Islet precursor cell (in vitro differentiated cells): ENCODE data around the gene MID1.

Experiments used
- DNase-seq: peaks from one replicate; pipeline ENCODE4 v3.0.0-alpha.2; 2018

MID1 gene

DNA sequence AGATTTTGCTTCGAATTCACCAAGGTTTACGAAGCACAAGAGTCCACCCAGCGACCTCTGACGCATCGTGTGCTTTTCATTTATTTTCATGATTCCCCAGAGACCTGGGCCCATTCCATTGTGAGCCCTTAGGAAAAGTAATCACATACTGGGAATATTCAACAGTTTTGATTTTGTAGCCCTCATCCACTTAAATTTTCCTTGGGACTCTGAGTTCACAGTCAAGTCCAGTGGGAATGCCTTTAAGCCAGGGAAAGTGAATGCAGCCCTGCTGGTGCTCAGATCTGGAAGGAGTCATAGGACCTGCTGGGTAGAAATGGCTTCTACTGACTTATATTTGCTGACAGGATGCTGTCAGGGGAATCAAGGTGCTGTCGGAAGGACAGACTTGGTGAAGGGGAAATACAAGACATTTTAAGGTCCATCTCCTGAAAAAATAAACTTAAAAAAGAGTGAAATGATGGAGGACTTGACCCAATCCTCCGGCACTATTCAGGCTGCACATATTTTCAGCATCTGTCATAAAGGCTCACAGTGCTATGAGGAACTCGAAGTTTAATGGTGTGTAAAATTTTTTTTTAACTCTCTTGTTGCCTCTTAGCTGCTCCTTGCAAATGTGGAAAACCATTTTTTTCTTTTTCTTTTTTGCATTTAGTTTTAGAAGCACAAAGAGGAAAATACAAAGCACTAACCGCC lies 204.9 kb downstream of the MID1 start:
- no peak for DNase-seq

DNA sequence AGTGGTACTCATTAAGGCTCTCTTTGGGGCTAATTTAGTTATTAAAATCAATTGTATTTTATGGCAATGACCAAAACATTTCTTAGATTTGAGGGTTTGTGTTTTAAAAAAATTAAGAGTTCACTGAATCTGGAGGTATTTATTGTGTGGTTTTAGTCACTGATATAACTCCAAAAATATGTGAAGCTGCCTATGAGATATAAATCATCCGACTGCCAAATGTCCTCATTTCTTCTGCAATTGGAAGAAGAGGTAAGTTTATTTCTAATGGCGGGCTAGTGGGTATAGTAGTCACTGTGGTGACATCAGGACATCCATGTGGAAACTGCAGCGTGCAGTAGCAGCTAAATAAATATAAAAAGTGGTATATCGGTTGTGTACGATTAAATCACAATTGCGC lies 205.5 kb downstream of the MID1 start:
- DNase-seq, result no peak

GRCh38 chrX:10414156-10414824 lies 206.1 kb downstream of the MID1 start:
- no peak for DNase-seq

DNA sequence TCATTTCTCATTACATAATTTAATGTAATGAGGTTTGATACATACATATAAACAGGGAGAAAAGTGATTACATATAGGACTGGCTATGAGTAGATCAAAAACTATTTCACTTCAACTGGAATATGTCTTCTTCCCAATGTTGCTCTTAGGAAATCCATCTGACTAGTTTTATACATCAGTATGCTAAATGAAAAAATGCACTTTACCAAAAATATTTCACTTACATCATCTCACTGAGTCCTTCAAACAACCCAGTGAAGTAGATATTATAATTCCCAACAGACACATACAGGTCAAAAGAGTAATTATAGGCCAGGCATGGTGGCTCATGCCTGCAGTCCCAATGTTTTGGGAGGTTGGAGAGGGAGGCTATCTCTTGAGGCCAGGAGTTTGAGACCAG lies 215.9 kb downstream of the MID1 start:
- DNase-seq, result no peak

DNA sequence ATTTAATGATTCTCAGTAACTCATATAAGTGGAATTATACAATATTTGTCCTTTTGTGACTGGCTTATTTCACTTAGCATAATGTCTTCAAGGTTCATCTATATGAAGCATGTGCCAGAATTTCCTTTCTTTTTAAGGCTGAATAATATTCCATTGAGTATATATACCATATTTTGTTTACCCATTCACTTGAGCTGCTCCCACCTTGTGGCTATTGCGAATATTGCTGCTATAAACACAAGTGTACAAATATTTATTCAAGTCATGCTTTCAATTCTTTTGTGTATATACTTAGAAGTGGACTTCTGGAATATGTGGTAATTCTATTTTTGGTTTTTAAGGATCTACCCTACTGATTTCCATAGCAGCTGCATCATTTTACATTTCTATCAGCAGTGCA lies 219.1 kb downstream of the MID1 start:
- no peak for DNase-seq

DNA sequence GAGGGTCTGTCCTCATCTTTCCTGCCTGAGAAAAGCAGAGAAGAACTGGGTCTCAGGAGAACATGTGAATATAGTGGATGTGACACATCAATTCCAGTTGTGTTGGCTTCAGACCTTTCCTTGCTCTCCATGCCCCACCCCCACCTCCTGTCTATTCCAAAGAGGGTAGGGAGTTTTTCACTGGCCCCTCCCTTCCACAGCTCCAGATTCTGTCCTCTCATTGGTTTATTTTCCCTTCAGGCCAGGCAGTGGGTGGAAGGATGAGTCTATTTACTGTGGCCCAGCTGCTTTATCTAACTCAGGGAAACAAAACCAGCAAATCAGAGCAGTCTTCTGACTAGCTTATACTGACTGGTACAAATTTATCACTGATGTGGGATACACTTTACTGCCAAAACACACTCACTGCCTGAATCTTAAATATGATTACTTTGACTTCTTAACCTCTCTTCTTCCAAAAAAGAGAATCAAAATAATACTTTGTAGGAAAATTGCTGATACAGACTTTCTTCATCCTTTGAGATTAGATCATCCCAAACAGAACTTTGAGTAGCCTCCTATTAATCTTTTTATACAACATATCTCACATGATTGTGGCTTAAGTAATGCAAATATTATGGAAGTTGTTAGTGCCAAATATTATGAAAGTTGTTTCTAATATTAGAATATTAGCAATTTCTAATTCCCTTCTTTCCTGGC lies 221.2 kb downstream of the MID1 start:
- DNase-seq, result no peak

DNA sequence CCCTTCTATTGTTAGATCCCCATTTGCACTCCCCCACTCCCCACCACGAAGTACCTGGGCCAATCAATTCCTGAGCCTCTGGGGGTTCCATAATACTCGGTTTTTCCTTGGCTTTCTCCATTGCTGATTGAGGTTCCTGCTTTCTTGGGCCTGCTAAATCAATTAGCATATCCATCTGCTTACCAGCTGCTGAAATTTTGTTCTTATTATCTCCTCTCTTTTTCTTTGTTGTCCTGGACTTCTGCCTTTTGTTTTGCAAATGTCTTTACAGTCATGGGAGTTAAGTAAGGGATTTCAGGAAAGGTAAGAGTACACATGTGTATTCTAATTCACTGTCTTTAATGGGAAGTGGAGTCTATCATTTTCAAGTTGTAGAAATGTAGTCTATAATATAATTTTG lies 222.2 kb downstream of the MID1 start:
- no peak for DNase-seq

- no peak for DNase-seq
Observed at GRCh38 chrX:10397349-10397748, 223.0 kb downstream of the MID1 start.

DNA sequence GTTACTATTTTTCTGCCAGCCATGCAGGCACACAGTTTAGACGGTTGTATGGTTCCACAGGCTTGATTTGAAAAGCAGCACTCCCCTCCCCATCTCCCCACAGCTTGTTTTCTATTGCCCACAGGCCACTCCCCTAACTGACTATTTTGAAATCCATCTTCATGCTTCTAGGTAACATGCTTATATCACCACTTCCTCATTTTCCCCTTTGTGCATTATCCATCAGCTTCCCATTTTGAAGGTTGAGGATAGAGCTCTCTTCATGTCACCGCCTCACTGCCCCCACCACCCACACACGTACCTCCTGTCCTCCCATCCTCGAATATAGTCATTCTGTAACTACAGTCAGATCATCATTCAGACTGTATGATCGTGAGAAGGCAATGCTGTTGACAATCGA lies 224.7 kb downstream of the MID1 start:
- no peak for DNase-seq
